AG10803 (cell line): Measurements from ENCODE around the gene EGFLAM.

Source experiments
- DNase-seq: peaks from one replicate; pipeline ENCODE4 v3.0.0; 2010; ENCODE audit warnings: low read depth
- H3K4me3 ChIP-seq: 2 replicates; pipeline ENCODE4 v1.5.1; 2011; ENCODE audit warnings: mild to moderate bottlenecking, low read length, control low read depth
- CTCF ChIP-seq: conservative IDR thresholded peaks from 2 replicates; pipeline ENCODE4 v1.5.1; 2011; ENCODE audit warnings: mild to moderate bottlenecking, low read length, control low read depth, inconsistent platforms

EGFLAM gene

GRCh38 chr5:38370358-38371100 lies 112.2 kb downstream of the EGFLAM start:
- H3K4me3 ChIP-seq = no peak overlapping the region
- DNase-seq = no peak
- no peak for TF ChIP-seq CTCF

- TF ChIP-seq CTCF = no peak
- no peak overlapping the region for H3K4me3 ChIP-seq
- DNase-seq = no peak
These were observed 113.2 kb downstream of the EGFLAM start for GRCh38 chr5:38371596-38371995.

GRCh38 chr5:38373743-38374142 lies 115.4 kb downstream of the EGFLAM start:
- DNase-seq = peak; percentile 10
- no peak for TF ChIP-seq CTCF
- no peak overlapping the region for H3K4me3 ChIP-seq

- no peak overlapping the region for H3K4me3 ChIP-seq
- no peak for TF ChIP-seq CTCF
These were observed 117.1 kb downstream of the EGFLAM start for GRCh38 chr5:38375423-38375822.

GRCh38 chr5:38376404-38376803 lies 118.0 kb downstream of the EGFLAM start:
- TF ChIP-seq CTCF = no peak
- no peak overlapping the region for H3K4me3 ChIP-seq
- DNase-seq = no peak

More at GRCh38 chr5:38375423-38375822, 117.1 kb downstream of the EGFLAM start:
- DNase-seq = no peak

- no peak for TF ChIP-seq CTCF
- H3K4me3 ChIP-seq = no peak overlapping the region
- no peak for DNase-seq
These were observed 120.2 kb downstream of the EGFLAM start for GRCh38 chr5:38378579-38378978.

GRCh38 chr5:38379350-38379937 lies 121.1 kb downstream of the EGFLAM start:
- DNase-seq = no peak
- no peak for TF ChIP-seq CTCF
- no peak overlapping the region for H3K4me3 ChIP-seq
